Chondrocyte (in vitro differentiated cells): ENCODE data around the gene COL5A1. TPM values are rescaled to one million over a fixed set of nuclear protein-coding genes. Genes with fewer than 3 reads are reported as not detected.

Experiments used
- DNase-seq: peaks from one replicate; pipeline ENCODE4 v3.0.0; 2021; ENCODE audit warnings: mixed read lengths, low spot score
- H3K27ac Mint-ChIP-seq: one replicate; pipeline ENCODE4 v1.8.0; 2021; ENCODE audit warnings: mild to moderate bottlenecking, moderate library complexity, mixed read lengths; ENCODE audit not compliant: unreplicated experiment
- H3K27me3 Mint-ChIP-seq: 2 replicates; pipeline ENCODE4 v1.8.0; 2021; ENCODE audit warnings: low read depth, mixed read lengths
- H3K36me3 Mint-ChIP-seq: 2 replicates; pipeline ENCODE4 v1.8.0; 2021; ENCODE audit warnings: low read depth, mixed read lengths
- H3K4me1 Mint-ChIP-seq: 2 replicates; pipeline ENCODE4 v1.8.0; 2021; ENCODE audit warnings: low read depth, mild to moderate bottlenecking, mixed read lengths
- H3K4me3 Mint-ChIP-seq: one replicate; pipeline ENCODE4 v1.8.0; 2021; ENCODE audit warnings: mild to moderate bottlenecking, moderate library complexity, mixed read lengths; ENCODE audit not compliant: unreplicated experiment
- H3K9me3 Mint-ChIP-seq: 2 replicates; pipeline ENCODE4 v1.8.0; 2021; ENCODE audit warnings: low read depth, mixed read lengths
- total RNA-seq: library from RNA; stranded (reverse); gene quantifications from 3 replicates; pipeline ENCODE4 v1.2.1, GENCODE V29; 2021
- TF ChIP-seq, protein P1 (sequence below): fragments of 200-600 bp; sonication (generic); IDR thresholded peaks from 2 replicates; pipeline ENCODE4 v1.5.0; 2021; ENCODE audit warnings: antibody characterized with exemption, mild to moderate bottlenecking, moderate library complexity

Gene COL5A1
- total RNA-seq, 1 donor from 2014 or later, result 2,235 TPM

DNA sequence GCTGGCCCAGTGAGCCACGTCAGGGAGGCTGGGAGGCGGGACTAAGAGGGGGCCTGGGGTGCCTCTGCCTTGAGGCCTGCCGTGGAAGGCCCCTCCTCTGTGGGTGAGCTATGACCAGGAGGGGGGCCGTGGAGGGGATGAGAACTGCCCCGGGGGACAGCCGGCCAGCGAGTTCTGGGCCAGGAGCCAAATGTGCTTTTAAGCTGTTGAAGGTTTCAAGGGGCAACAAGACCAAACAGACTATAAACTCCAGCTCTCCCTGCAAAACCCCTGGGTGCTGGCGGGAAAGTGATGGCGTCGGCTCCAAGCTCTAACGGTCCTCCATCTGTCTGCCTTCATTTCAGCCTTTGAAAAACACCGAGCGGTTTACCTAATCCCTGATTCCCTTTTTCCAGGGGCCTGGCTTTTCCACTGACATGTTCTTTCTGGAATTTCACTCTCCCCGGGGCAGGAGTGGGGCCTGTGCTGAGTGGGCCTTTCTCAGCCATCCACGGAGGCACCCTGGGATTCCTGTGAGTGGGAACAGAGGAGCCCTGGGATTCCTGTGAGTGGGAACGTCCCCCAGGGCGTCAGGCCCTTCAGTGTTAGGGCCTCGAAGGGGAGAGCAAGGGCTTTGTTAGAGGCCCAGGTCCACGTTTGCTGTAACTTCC, 65.6 kb downstream of the COL5A1 start:
- DNase-seq, result no peak
- H3K4me3 Mint-ChIP-seq, result no peak overlapping the region
- H3K27me3 Mint-ChIP-seq, result no peaks in the 10 kb centered on the region
- H3K27ac Mint-ChIP-seq, result peak overlapping the region; percentile 93
- H3K9me3 Mint-ChIP-seq, result no peaks in the 10 kb centered on the region
- TF ChIP-seq, protein P1, sequence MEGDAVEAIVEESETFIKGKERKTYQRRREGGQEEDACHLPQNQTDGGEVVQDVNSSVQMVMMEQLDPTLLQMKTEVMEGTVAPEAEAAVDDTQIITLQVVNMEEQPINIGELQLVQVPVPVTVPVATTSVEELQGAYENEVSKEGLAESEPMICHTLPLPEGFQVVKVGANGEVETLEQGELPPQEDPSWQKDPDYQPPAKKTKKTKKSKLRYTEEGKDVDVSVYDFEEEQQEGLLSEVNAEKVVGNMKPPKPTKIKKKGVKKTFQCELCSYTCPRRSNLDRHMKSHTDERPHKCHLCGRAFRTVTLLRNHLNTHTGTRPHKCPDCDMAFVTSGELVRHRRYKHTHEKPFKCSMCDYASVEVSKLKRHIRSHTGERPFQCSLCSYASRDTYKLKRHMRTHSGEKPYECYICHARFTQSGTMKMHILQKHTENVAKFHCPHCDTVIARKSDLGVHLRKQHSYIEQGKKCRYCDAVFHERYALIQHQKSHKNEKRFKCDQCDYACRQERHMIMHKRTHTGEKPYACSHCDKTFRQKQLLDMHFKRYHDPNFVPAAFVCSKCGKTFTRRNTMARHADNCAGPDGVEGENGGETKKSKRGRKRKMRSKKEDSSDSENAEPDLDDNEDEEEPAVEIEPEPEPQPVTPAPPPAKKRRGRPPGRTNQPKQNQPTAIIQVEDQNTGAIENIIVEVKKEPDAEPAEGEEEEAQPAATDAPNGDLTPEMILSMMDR, result no peak
- peaks cover 75% of the 10 kb centered on the region for H3K4me1 Mint-ChIP-seq
- peaks cover 36% of the 10 kb centered on the region for H3K36me3 Mint-ChIP-seq

DNA sequence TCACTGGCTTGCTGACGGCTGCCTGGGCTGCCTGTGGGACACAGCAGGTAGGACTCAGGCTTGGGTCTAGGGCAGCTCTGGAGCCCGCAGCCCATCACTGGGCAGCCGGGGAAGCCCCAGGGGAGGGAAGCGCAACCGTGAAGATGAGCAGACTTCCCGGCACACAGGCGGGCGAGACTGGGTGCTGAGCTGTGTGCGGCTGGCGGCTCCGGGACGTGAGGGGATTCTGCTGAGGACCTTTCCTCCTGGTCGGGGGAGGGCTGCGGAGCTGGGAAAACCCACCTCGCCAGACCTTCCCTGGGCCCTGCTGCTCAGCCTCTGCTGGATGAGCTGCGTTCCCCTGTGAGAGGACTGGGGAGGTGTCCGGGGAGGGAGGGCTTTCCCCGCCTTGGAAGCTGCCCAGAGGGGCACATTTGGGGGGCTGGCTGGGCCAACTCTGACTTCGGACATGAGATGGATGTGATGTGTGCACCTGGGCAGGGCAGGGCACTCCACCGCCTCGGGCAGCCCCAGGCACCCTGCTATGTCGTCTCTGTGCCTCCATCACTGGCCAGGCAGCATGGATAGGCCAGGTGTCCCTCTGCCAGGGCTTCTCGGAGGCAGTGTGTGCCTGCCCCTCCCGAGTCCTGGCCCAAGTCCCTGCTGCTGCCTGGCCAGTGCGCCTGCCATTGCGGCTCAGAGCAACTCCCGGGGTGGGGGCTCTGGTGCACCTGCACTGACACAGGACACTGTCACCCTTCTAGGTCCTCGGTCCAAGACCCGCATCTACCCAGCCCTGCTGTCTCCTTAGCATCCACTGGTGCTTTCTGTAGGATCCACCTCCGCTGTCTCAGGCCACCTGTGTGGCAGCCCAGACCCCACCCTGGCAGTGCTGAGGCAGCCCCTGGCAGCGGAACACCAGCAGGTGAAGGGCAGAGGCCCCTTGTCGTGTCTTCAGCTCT, 66.4 kb downstream of the COL5A1 start:
- H3K4me1 Mint-ChIP-seq, result peaks cover 71% of the 10 kb centered on the region
- no peak for DNase-seq
- peaks cover 33% of the 10 kb centered on the region for H3K36me3 Mint-ChIP-seq
- peak overlapping the region; percentile 95 for H3K27ac Mint-ChIP-seq
- TF ChIP-seq, protein P1, result no peak
- no peaks in the 10 kb centered on the region for H3K27me3 Mint-ChIP-seq
- H3K9me3 Mint-ChIP-seq, result no peaks in the 10 kb centered on the region
- H3K4me3 Mint-ChIP-seq, result no peak overlapping the region

DNA sequence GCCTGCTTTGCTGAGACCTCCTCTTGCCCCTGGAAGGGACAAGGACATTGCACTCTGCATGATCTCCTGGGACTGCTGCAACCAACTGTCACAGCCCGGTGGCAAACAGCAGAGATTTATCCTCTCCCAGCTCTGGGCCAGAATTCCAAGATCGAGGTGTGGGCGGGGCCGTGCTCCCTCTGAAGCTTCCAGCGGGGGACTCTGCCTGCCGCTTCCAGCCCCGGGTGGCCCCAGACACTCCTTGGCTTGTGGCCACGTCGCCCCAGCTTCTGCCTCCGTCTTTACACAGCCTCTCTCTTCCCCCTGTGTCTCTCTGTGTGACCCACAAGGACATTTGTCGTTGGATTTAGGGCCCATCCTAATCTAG, 67.1 kb downstream of the COL5A1 start:
- TF ChIP-seq, protein P1, result no peak
- DNase-seq, result no peak
- H3K4me3 Mint-ChIP-seq, result no peak overlapping the region
- H3K9me3 Mint-ChIP-seq, result no peaks in the 10 kb centered on the region
- peaks cover 37% of the 10 kb centered on the region for H3K36me3 Mint-ChIP-seq
- H3K4me1 Mint-ChIP-seq, result peaks cover 75% of the 10 kb centered on the region
- no peaks in the 10 kb centered on the region for H3K27me3 Mint-ChIP-seq
- H3K27ac Mint-ChIP-seq, result peak overlapping the region; percentile 95

DNA sequence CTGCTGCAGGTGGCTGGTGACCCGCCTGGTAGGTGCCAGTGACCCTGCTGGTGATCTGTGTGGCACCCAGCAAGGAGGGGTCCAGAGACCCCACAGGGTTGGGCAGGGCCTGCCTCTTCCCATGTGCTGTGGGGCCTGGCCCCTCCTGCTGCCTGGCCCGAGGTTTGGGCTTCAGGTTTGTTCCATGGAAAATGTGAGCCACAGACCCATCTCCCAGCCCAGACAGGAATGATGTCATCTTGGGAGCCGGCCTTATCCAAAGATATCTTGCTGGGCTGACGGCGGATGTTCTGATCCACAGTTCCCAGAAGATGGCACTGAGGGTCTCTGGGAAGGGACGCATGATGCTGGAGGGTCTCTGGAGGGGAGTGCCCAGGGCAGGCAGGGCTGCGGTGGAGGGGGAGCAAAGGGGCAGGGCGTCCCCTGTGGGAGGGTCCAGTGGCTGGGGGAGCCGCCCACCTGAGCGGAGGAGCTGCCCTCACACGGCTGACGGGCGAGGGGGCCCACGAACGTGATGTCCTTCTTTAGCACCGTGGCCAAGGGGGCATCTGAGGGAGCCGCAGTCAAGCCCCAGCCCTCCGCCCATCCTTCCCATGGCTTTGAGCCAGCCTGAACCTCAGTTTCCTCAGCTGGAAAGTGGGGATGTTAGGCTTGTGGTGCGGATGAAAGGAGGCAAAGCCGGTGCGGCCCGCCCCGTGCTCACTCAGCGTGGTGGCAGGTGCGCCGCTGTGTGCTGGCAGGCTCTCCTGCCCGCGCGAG, 68.1 kb downstream of the COL5A1 start:
- no peaks in the 10 kb centered on the region for H3K27me3 Mint-ChIP-seq
- H3K9me3 Mint-ChIP-seq, result no peaks in the 10 kb centered on the region
- peak overlapping the region; percentile 95 for H3K27ac Mint-ChIP-seq
- peaks cover 72% of the 10 kb centered on the region for H3K4me1 Mint-ChIP-seq
- DNase-seq, result no peak
- TF ChIP-seq, protein P1, result no peak
- H3K36me3 Mint-ChIP-seq, result peaks cover 40% of the 10 kb centered on the region
- peak overlapping the region; percentile 15 for H3K4me3 Mint-ChIP-seq

DNA sequence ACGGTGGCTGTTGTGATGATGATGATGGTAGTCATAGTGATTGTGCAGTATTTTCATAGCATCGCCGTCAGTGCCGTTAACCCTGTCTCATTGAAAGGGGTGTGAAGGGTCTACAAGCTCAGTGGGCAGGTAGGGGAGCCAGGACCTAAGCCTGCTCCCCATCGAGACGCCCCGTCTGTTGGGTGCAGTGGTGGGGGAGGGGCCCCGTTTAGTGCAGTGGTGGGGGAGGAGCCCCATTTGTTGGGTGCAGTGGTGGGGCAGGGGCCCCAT, 68.6 kb downstream of the COL5A1 start:
- no peak for DNase-seq
- Mint-ChIP-seq H3K27ac (peak overlapping the region; percentile 95), H3K27me3 (no peaks in the 10 kb centered on the region), H3K4me1 (peaks cover 72% of the 10 kb centered on the region), H3K9me3 (no peaks in the 10 kb centered on the region), H3K36me3 (peaks cover 40% of the 10 kb centered on the region), H3K4me3 (no peak overlapping the region)
- TF ChIP-seq, protein P1, result no peak
